DLD1 (cell line): Measurements from ENCODE around the gene OXLD1.
"Not testable (repeated sequence)": the region's sequence is repeated elsewhere in the genome, so short reads cannot be mapped to it uniquely, and the experiment has no call there.

Experiments used
- in situ Hi-C: cut with HindIII; loops from 2 replicates; pipeline ENCODE4 v1.10.0; 2017; ENCODE audit warnings: low sequenced_read_pairs

The OXLD1 gene

GRCh38 chr17:81621494-81622130 lies 44.8 kb downstream of the OXLD1 start:
- in situ Hi-C loops, result no loop called here

GRCh38 chr17:81618307-81618706 lies 48.1 kb downstream of the OXLD1 start:
- in situ Hi-C loops, result not testable (repeated sequence)

- in situ Hi-C loops, result no loop called here
Observed at GRCh38 chr17:81616877-81617276, 49.5 kb downstream of the OXLD1 start.

- in situ Hi-C loops, result no loop called here
Observed at GRCh38 chr17:81615401-81615930, 50.9 kb downstream of the OXLD1 start.
